Stomach (tissue), 9 donors: ENCODE measurements around the gene KRT33B. TPM values are rescaled to one million over a fixed set of nuclear protein-coding genes. Genes with fewer than 3 reads are reported as not detected.
A peak's percentile ranks its signal among the peaks of the same experiment; 100 is the strongest.

Source experiments
- DNase-seq, 2 donors: peaks; one replicate each; pipeline versions ENCODE4 v3.0.0 to v3.0.0-alpha.2; 2013 to 2019
- H3K27ac ChIP-seq, 5 donors: fragments of 200-600 bp in 4 of 5; sonication (generic) in 4 of 5; one replicate each; pipeline ENCODE4 v1.5.1; 2013 to 2019; ENCODE audit warnings: mild to moderate bottlenecking in 1 of 5, moderate library complexity in 1 of 5
- H3K27me3 ChIP-seq, 3 donors: fragments of 200-600 bp; sonication (generic); one replicate each; pipeline ENCODE4 v1.5.1; 2017 to 2019; ENCODE audit warnings: mixed run types in 1 of 3
- H3K36me3 ChIP-seq, 4 donors: fragments of 200-600 bp; sonication (generic); 1 replicate in 3 of 4; 2 replicates in 1 of 4; pipeline ENCODE4 v1.5.1; 2016 to 2019
- H3K4me1 ChIP-seq, 4 donors: fragments of 200-600 bp; sonication (generic); one replicate each; pipeline ENCODE4 v1.5.1; 2016 to 2019
- H3K4me3 ChIP-seq, 4 donors: fragments of 200-600 bp; sonication (generic) in 3 of 4; one replicate each; pipeline ENCODE4 v1.5.1; 2016 to 2019; ENCODE audit warnings: mild to moderate bottlenecking in 1 of 4
- H3K9me3 ChIP-seq, 4 donors: fragments of 200-600 bp; sonication (generic); one replicate each; pipeline ENCODE4 v1.5.1; 2016 to 2019
- EP300 ChIP-seq: sonication (generic); formaldehyde crosslinking; IDR thresholded peaks from one replicate; pipeline ENCODE4 v1.6.1; 2017; ENCODE audit warnings: antibody characterized with exemption
- POLR2A ChIP-seq, 4 donors: fragments of 450-650 bp; IDR thresholded peaks; one replicate each; pipeline ENCODE4 v1.6.1; 2016; ENCODE audit warnings: antibody characterized with exemption in 4 of 4, control low read depth in 2 of 4, mild to moderate bottlenecking in 1 of 4, moderate library complexity in 1 of 4
- POLR2AphosphoS5 ChIP-seq, 3 donors: sonication (generic); formaldehyde crosslinking; IDR thresholded peaks; one replicate each; pipeline ENCODE4 v1.6.1; 2016; ENCODE audit warnings: antibody characterized with exemption in 3 of 3
- whole genome bisulfite sequencing, 5 donors: extraction: QIAGEN DNeasy Blood & Tissue Kit in 3 of 5; methylation state at CpG; one replicate each; pipeline versions ENCODE4 v1.1.5 to v1.1.7; 2013 to 2018; 5-methylcytosine and 5-hydroxymethylcytosine counted together
- intact Hi-C: fragments of 100-400 bp; cut with DNase I; formaldehyde crosslinking; loops from one replicate; pipeline ENCODE4 v1.15.1; 2023; ENCODE audit warnings: low total_unique reads
- polyA plus RNA-seq, 3 donors: library from polyadenylated mRNA; stranded (reverse); fragments of 200-250 nt; gene quantifications; one replicate each; pipeline ENCODE4 v1.2.3, GENCODE V29; 2013
- total RNA-seq, 5 donors: library from RNA; depleted of rRNA; stranded (reverse); fragments of >200 nt; gene quantifications; one replicate each; pipeline versions ENCODE4 v1.1.0 to v1.2.3, GENCODE V29; 2014 to 2016
- TF ChIP-seq, protein P1 (sequence below), 7 experiments: fragments of 450-650 bp in 4 of 7; fragments of 200-600 bp in 3 of 7; sonication (generic) in 3 of 7; IDR thresholded peaks; one replicate each; pipeline ENCODE4 v1.5.1; 2016 to 2019; ENCODE audit warnings: antibody characterized with exemption in 7 of 7, control low read depth in 2 of 7, mild to moderate bottlenecking in 1 of 7
- donor health status: healthy with polysubstance abuse.
- donor health status: Bipolar disorder and iron deficiency.
- donor health status: healthy.

Gene KRT33B
- total and polyA plus RNA-seq, 8 donors, result not detected

DNA sequence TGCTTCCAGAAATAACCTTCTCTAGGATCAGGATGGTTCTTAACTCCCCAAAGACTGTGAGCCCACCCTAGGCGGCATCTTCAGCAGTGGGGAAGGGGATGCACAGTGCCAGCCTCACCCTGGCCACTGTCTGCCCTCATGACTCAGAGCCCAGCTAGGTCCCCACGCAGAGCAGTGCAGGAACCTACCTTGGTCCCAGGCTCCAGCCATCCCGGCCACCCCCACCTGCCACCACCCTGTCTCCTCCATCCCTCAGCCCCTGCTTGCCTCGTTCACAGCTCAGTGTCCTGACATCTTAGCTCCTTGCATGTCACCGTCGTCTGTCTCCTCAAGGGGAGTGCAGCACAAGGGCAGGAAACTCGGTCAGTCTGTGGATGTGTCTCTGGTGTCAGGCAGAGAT, 38.0 kb downstream of the KRT33B start:
- intact Hi-C loops, result no loop called here
- DNase-seq, result no peak
- WGBS, 5 donors, result 77 to 84% (median 80%) methylated on average over 7 of the region's 7 CpGs
- H3K27ac ChIP-seq, result no peak overlapping the region
- TF ChIP-seq, protein P1, sequence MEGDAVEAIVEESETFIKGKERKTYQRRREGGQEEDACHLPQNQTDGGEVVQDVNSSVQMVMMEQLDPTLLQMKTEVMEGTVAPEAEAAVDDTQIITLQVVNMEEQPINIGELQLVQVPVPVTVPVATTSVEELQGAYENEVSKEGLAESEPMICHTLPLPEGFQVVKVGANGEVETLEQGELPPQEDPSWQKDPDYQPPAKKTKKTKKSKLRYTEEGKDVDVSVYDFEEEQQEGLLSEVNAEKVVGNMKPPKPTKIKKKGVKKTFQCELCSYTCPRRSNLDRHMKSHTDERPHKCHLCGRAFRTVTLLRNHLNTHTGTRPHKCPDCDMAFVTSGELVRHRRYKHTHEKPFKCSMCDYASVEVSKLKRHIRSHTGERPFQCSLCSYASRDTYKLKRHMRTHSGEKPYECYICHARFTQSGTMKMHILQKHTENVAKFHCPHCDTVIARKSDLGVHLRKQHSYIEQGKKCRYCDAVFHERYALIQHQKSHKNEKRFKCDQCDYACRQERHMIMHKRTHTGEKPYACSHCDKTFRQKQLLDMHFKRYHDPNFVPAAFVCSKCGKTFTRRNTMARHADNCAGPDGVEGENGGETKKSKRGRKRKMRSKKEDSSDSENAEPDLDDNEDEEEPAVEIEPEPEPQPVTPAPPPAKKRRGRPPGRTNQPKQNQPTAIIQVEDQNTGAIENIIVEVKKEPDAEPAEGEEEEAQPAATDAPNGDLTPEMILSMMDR (IDR thresholded peaks at IDR 0.05), result no peak
- H3K9me3 ChIP-seq, result no peaks in the 10 kb centered on the region
- peaks cover 0 to 8% (median 0%) of the 10 kb centered on the region in 3 donors for H3K27me3 ChIP-seq
- H3K36me3 ChIP-seq, result no peaks in the 10 kb centered on the region
- no peak overlapping the region for H3K4me3 ChIP-seq
- no peaks in the 10 kb centered on the region for H3K4me1 ChIP-seq

DNA sequence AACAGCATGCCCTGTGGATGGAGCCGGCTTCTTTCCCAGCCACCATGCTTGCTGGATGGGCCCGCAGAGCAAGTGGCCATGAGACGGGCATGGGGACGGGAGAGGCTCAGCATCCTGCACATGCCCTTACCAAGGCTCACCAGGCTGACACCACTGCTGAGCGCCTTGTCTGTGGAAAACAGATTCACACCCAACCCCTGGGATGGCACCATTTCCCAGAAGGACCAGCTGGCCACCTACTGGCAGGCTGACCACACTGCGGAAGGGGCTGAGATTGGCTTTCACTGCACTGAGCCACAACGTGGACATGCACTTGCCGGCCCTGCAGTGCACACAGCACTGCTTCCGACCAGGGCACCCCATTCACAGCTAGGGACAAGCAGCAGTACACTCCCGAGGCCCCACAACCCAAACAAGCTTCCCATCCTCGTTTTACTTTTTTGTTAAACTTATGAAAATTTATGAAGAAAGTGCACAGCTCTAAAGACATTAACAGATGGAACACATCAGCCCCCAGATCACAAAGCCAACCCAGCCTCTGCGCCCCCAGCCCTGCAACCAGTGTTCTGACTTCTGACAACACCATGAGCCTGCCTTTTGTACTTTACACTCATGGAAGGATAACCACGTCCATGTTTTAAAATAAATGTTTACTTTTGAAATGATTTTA, 40.2 kb downstream of the KRT33B start:
- Histone ChIP-seq H3K4me1 (no peaks in the 10 kb centered on the region), H3K27ac (no peak overlapping the region), H3K9me3 (no peaks in the 10 kb centered on the region), H3K36me3 (no peaks in the 10 kb centered on the region), H3K4me3 (no peak overlapping the region), H3K27me3 (peaks cover 0 to 8% (median 0%) of the 10 kb centered on the region in 3 donors)
- peak; percentile 41 to 61 for DNase-seq
- WGBS, 5 donors, result 47 to 55% (median 48%) methylated on average over 9 to 13 of the region's 13 CpGs
- intact Hi-C loops, result loop anchor here (10.0 kb wide), 1 partner anchor 425 kb away; no protein-coding TSS in a partner anchor
- no peak for TF ChIP-seq POLR2A (IDR thresholded peaks at IDR 0.05)
- TF ChIP-seq POLR2AphosphoS5 (IDR thresholded peaks at IDR 0.05), result no peak
- TF ChIP-seq, protein P1 (IDR thresholded peaks at IDR 0.05), result peak in 4 of 7 experiments; percentile 37 to 49 (median 42)
- no peak for TF ChIP-seq EP300

DNA sequence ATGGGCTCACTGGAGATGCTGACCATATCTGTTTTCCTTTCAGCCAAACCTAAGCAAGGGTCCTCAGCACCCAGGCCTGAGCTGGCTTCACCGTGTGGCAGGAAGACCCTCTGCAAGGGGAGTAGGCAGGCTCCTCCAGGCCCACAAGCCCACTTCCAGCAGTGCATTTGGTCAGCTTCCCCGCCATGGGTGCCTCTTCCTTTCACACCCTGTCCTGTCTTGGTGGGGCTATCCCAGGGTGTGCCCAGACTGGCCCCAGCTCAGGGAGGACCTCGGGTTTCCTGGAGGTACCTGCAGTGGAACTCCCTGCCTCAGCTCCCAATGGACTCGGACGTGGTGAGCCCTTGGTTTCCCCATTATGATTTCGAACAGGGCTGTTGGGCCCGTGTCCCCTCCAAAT, 41.4 kb downstream of the KRT33B start:
- H3K36me3 ChIP-seq, result no peaks in the 10 kb centered on the region
- H3K27me3 ChIP-seq, result peaks cover 0 to 8% (median 0%) of the 10 kb centered on the region in 3 donors
- DNase-seq, result no peak
- H3K27ac ChIP-seq, result no peak overlapping the region
- intact Hi-C loops, result loop anchor here (10.0 kb wide), 1 partner anchor 423 kb away; no protein-coding TSS in a partner anchor
- H3K9me3 ChIP-seq, result no peaks in the 10 kb centered on the region
- TF ChIP-seq, protein P1 (IDR thresholded peaks at IDR 0.05), result no peak
- TF ChIP-seq POLR2AphosphoS5 (IDR thresholded peaks at IDR 0.05), result no peak
- TF ChIP-seq POLR2A (IDR thresholded peaks at IDR 0.05), result no peak
- TF ChIP-seq EP300, result no peak
- no peaks in the 10 kb centered on the region for H3K4me1 ChIP-seq
- H3K4me3 ChIP-seq, result no peak overlapping the region
- WGBS, 5 donors, result 81 to 92% (median 91%) methylated on average over 2 to 7 of the region's 7 CpGs

DNA sequence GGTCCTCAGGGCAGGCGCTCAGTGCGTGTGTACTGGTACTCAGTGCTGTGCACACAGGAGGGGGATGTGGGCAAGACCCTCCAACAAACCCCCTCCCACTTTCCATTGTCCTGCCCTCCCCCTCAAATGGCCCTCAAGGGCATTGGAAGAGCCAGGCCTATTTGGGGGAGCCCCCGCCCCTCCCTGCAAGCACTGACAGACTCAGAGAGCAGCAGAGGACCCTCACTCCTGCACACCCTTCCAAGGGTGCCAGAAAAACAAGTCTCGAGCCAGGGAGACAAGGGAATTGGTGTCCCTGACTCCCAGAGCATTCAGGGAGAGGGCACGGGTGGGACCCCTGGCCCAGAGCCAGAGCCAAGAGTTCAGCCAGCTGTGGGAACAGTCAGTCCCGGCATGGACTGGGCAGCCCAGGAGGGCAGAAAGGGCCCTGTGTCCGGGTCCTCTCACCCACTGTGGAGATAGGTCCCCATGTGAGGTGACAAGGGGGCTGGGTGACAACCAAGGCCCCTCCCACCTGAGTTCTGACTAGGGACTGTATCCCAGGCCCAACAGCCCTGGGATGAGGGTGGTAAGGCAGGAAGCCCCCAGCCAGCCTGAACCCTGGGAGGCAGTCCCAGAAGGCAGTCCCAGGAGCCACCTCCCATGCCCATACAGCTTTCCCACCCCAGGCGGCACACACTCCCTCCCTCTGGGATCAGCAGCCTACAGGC, 42.0 kb downstream of the KRT33B start:
- Histone ChIP-seq H3K4me3 (no peak overlapping the region), H3K27ac (no peak overlapping the region), H3K27me3 (peaks cover 0 to 8% (median 0%) of the 10 kb centered on the region in 3 donors), H3K4me1 (no peaks in the 10 kb centered on the region), H3K36me3 (no peaks in the 10 kb centered on the region), H3K9me3 (no peaks in the 10 kb centered on the region)
- intact Hi-C loops, result loop anchor here (10.0 kb wide), 1 partner anchor 423 kb away; no protein-coding TSS in a partner anchor
- TF ChIP-seq POLR2AphosphoS5 (IDR thresholded peaks at IDR 0.05), result no peak
- TF ChIP-seq, protein P1 (IDR thresholded peaks at IDR 0.05), result no peak
- no peak for DNase-seq
- WGBS, 5 donors, result 66 to 78% (median 69%) methylated on average over 5 to 8 of the region's 8 CpGs
